ENCODE results near the gene CD164L2.

DNA sequence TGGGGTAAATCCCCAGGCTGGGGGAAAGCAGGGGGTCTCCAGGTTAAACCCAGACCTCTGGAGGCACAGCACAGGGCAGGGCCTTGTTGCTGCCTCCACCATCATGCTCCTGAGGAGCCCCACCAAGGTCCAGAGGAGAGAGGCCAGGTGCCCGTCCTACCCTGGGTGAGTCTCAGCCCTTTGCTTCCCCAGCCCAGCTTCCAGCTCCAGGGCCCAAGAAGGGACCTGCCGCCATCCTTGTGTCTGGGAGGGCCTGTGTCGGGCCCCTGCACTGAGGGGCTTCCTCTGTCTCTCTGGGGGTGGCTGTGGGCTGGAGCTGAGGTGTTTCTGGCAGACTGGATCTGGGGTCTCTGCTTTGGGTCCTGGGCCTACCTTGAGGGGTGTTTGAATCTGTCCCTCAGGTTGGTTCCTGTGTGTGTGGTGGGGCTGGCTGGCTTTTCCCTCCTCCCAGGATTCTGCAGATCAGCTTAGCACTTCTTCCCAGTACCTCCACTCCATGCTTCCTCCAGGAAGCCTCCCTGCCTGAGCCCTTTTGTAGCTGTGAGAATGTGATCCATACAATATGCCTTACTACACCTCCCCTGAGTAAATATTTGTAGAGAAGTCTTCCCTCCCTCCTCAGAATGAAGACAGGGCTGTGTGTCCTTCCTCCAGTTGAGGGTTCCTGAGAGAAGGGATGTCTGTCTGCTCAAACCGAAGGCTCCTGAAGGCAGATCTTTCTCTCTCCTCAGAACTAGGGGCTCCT lies 15.4 kb upstream of the CD164L2 start:
- TF ChIP-seq, protein P1, sequence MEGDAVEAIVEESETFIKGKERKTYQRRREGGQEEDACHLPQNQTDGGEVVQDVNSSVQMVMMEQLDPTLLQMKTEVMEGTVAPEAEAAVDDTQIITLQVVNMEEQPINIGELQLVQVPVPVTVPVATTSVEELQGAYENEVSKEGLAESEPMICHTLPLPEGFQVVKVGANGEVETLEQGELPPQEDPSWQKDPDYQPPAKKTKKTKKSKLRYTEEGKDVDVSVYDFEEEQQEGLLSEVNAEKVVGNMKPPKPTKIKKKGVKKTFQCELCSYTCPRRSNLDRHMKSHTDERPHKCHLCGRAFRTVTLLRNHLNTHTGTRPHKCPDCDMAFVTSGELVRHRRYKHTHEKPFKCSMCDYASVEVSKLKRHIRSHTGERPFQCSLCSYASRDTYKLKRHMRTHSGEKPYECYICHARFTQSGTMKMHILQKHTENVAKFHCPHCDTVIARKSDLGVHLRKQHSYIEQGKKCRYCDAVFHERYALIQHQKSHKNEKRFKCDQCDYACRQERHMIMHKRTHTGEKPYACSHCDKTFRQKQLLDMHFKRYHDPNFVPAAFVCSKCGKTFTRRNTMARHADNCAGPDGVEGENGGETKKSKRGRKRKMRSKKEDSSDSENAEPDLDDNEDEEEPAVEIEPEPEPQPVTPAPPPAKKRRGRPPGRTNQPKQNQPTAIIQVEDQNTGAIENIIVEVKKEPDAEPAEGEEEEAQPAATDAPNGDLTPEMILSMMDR (IDR thresholded peaks at IDR 0.05; ENCODE audit: insufficient read depth, low read length, poor library complexity, severe bottlenecking) = no peak
- TF ChIP-seq EZH2phosphoT487 (conservative IDR thresholded peaks at IDR 0.05; ENCODE audit: low read length) = no peak

All from SU-DHL-6 (cell line).